GM12878 (cell line): Measurements from ENCODE around the gene NGDN. TPM values are rescaled to one million over a fixed set of nuclear protein-coding genes. Genes with fewer than 3 reads are reported as not detected.
A peak's percentile ranks its signal among the peaks of the same experiment; 100 is the strongest.

Source experiments
- ATAC-seq: fragments of 200-7000 bp; cut with Tn5 transposase; 3 replicates; pipeline ENCODE4 v1.9.1; 2020; ENCODE audit warnings: mild to moderate bottlenecking, moderate library complexity
- BruUV-seq: library from RNA; stranded (reverse); fragments of 400-500 nt; replicated peaks from 2 replicates; lab custom pipeline; 2021; lab: Mats Ljungman, UMichigan
- CTCF ChIA-PET: fragments of 300-600 bp; sonication (Branson Sonifier 250); formaldehyde crosslinking; extraction: SDS; loops from one replicate; lab custom pipeline; 2021; ENCODE audit warnings: inconsistent platforms; lab: Yijun Ruan, JAX
- POLR2A ChIA-PET: fragments of 350-600 bp; formaldehyde crosslinking; extraction: SDS; loops from one replicate; lab custom pipeline; 2021; ENCODE audit warnings: inconsistent platforms; lab: Charles Lee
- RAD21 ChIA-PET: fragments of 300-600 bp; sonication (Branson Sonifier 250); formaldehyde crosslinking; loops from one replicate; lab custom pipeline; 2023; ENCODE audit warnings: antibody characterized with exemption; ENCODE audit not compliant: unreplicated experiment; lab: Charles Lee
- SMC1A ChIA-PET: fragments of 300-600 bp; sonication (Branson Sonifier 250); formaldehyde crosslinking; loops from one replicate; lab custom pipeline; 2023; ENCODE audit not compliant: unreplicated experiment, uncharacterized antibody; lab: Charles Lee
- DNase-seq: peaks from one replicate; pipeline ENCODE4 v3.0.0-alpha.2; 2011; ENCODE audit warnings: low read depth, low spot score
- FAIRE-seq: peaks from 3 replicates; lab custom pipeline; 2011; peaks lifted over from hg19 to GRCh38; lab: Jason Lieb, UNC
- H2AFZ ChIP-seq: 2 replicates; pipeline ENCODE4 v1.6.0; 2011; ENCODE audit warnings: low read depth, low read length, control low read depth; ENCODE audit not compliant: control insufficient read depth
- H3K27ac ChIP-seq: 2 replicates; pipeline ENCODE4 v1.5.1; 2011; ENCODE audit warnings: control low read depth; ENCODE audit not compliant: control insufficient read depth, insufficient read depth
- H3K27me3 ChIP-seq, 2 experiments: replicated peaks in 1 of 2; 2 replicates each; pipeline versions ENCODE4 v1.6.0 to v1.6.1; 2011; ENCODE audit warnings: low read length in 1 of 2; ENCODE audit not compliant: control insufficient read depth in 2 of 2, insufficient read depth in 2 of 2
- H3K36me3 ChIP-seq, 2 experiments: 2 replicates each; pipeline ENCODE4 v1.5.1; 2011; ENCODE audit warnings: low read length in 1 of 2; ENCODE audit not compliant: control insufficient read depth in 2 of 2, insufficient read depth in 2 of 2
- H3K4me1 ChIP-seq: 2 replicates; pipeline ENCODE4 v1.6.1; 2011; ENCODE audit warnings: mild to moderate bottlenecking, low read length, moderate library complexity, mixed read lengths; ENCODE audit not compliant: control insufficient read depth, insufficient read depth
- H3K4me2 ChIP-seq: 2 replicates; pipeline ENCODE4 v1.6.0; 2011; ENCODE audit warnings: control low read depth; ENCODE audit not compliant: control insufficient read depth, insufficient read depth
- H3K4me3 ChIP-seq: fragments of 200-600 bp; sonication (generic); 2 replicates; pipeline ENCODE4 v1.5.1; 2016
- H3K79me2 ChIP-seq: 2 replicates; pipeline ENCODE4 v1.6.0; 2011; ENCODE audit warnings: low read length; ENCODE audit not compliant: control insufficient read depth, insufficient read depth
- H3K9ac ChIP-seq: 2 replicates; pipeline ENCODE4 v1.8.0; 2011; ENCODE audit warnings: low read length, control low read depth, mixed read lengths; ENCODE audit not compliant: control insufficient read depth, insufficient read depth
- H3K9me3 ChIP-seq: replicated peaks from 3 replicates; pipeline ENCODE4 v1.5.1; 2011; ENCODE audit warnings: mild to moderate bottlenecking, low read length; ENCODE audit not compliant: control insufficient read depth, insufficient read depth
- H4K20me1 ChIP-seq: 2 replicates; pipeline ENCODE4 v1.6.0; 2011; ENCODE audit not compliant: control insufficient read depth, insufficient read depth
- BHLHE40 ChIP-seq, 2 experiments: fragments of 450-650 bp in 1 of 2; IDR thresholded peaks; 2 replicates each; pipeline ENCODE4 v1.6.1; 2011 to 2017; ENCODE audit warnings: low read depth in 2 of 2, borderline replicate concordance in 1 of 2, improper control_type of control experiment in 1 of 2, low read length in 1 of 2, mild to moderate bottlenecking in 1 of 2
- CHD4 ChIP-seq: fragments of 200-600 bp; sonication (generic); IDR thresholded peaks from 2 replicates; pipeline ENCODE4 v1.6.1; 2016; ENCODE audit warnings: mild to moderate bottlenecking
- FOXM1 ChIP-seq: IDR thresholded peaks from 2 replicates; pipeline ENCODE4 v1.6.1; 2012; ENCODE audit warnings: low read depth, mild to moderate bottlenecking, inconsistent platforms, low read length, moderate library complexity
- MEF2A ChIP-seq: IDR thresholded peaks from 2 replicates; pipeline ENCODE4 v1.6.1; 2011; ENCODE audit warnings: low read depth, mild to moderate bottlenecking, low read length, moderate library complexity; ENCODE audit not compliant: insufficient read depth
- NBN ChIP-seq: fragments of 450-650 bp; IDR thresholded peaks from 2 replicates; pipeline ENCODE4 v1.6.1; 2016
- NFYA ChIP-seq: IDR thresholded peaks from 2 replicates; pipeline ENCODE4 v1.6.1; 2011; ENCODE audit warnings: low read depth, mild to moderate bottlenecking, low read length, improper control_type of control experiment, borderline replicate concordance
- POLR2A ChIP-seq: IDR thresholded peaks from 2 replicates; pipeline ENCODE4 v1.6.1; 2011; ENCODE audit warnings: low read depth, mild to moderate bottlenecking, low read length
- SPI1 ChIP-seq: IDR thresholded peaks from 2 replicates; pipeline ENCODE4 v1.6.1; 2011; ENCODE audit warnings: low read depth, mild to moderate bottlenecking, low read length, moderate library complexity, borderline replicate concordance; ENCODE audit not compliant: insufficient read depth
- WGBS: methylation state at CpG from one replicate; pipeline ENCODE4 v1.1.6; 2016; ENCODE audit warnings: low lambda C conversion rate; ENCODE audit not compliant: insufficient replicate concordance, insufficient coverage; ENCODE audit errors: missing lambda C conversion rate; 5-methylcytosine and 5-hydroxymethylcytosine counted together
- in situ Hi-C: fragments of 300-500 bp; cut with MboI; formaldehyde crosslinking; loops from 9 replicates; pipeline ENCODE4 v1.14.3; 2018; ENCODE audit warnings: mixed read lengths
- intact Hi-C: fragments of 100-400 bp; cut with micrococcal nuclease; formaldehyde crosslinking; loops from one replicate; pipeline ENCODE4 v1.14.2; 2022; ENCODE audit not compliant: unreplicated experiment
- polyA plus RNA-seq, 11 experiments: library from polyadenylated mRNA; depleted of rRNA in 4 of 11; unstranded in 6 of 11; stranded (reverse) in 5 of 11; fragments of >200 nt; fragmentation: Nextera tagmentation in 4 of 11; fragmentation: Illumina TruSeq in 1 of 11; extraction: Ambion mirVana in 4 of 11; extraction: Trizol in 1 of 11; gene quantifications; 1 replicate in 1 of 11; 2 replicates in 10 of 11; pipeline versions ENCODE4 v1.2.1 to v1.2.3, GENCODE V29; 2011 to 2016; ENCODE audit warnings: inconsistent platforms in 2 of 11, missing spikeins in 2 of 11, low read depth in 1 of 11
- total RNA-seq, 4 experiments: library from RNA; depleted of rRNA in 3 of 4; stranded (reverse); fragments of >200 nt in 3 of 4; fragmentation: Illumina TruSeq in 1 of 4; extraction: Trizol in 1 of 4; gene quantifications; 2 replicates each; pipeline versions ENCODE4 v1.2.1 to v1.2.3, GENCODE V29; 2013 to 2021

The NGDN gene
- total and polyA plus RNA-seq, 10 of the 15 experiments (the other 5 are each of a cell fraction or from before 2014, with no cell fraction given), result 40.4 to 163 (median 71.4) TPM

DNA sequence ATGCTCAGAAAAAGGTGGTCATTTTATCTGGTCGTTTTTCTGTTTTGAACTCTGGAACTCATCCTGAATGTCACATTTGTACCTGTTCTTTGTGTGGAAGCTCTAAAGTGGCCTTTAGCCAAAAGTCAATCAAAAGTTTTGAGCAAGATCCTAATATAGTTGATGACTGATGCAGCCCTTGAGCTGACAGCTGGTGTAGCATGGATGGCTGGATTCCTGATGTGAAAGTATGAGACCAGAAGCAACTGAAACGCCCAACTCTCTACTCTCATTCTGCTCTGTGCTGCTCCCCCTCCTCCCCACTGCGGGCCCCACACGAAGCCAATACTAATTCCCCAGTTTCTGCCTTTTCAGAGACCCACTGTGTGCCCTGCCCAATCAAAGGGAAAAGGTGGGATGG, 23.7 kb upstream of the NGDN start:
- Histone ChIP-seq H2AFZ (no peak overlapping the region), H3K27me3 (no peaks in the 10 kb centered on the region; a peak in 1 of 4 replicates), H3K79me2 (no peaks in the 10 kb centered on the region), H3K4me2 (no peak overlapping the region), H4K20me1 (no peaks in the 10 kb centered on the region), H3K4me1 (peaks cover 26% of the 10 kb centered on the region), H3K9ac (no peak overlapping the region), H3K4me3 (no peak overlapping the region), H3K36me3 (no peaks in the 10 kb centered on the region), H3K27ac (no peak overlapping the region), H3K9me3 (no peaks in the 10 kb centered on the region; the same call in 2 of the 3 replicates)
- TF ChIP-seq BHLHE40 (IDR thresholded peaks at IDR 0.05; ENCODE audit: borderline replicate concordance in 1 of 2, low read depth in 2 of 2, low read length in 1 of 2) (no peak), POLR2A (no peak), CHD4 (no peak), NFYA (no peak), MEF2A (0 out of 2 replicates have a peak, but pooled peaks have one; percentile 15)
- FAIRE-seq, result no peak
- peak; percentile 48; the same call in 1 of the 3 replicates for ATAC-seq
- SMC1A ChIA-PET, result no interaction called here
- POLR2A ChIA-PET, result no interaction called here
- RAD21 ChIA-PET, result no interaction called here
- no TSS peak for BruUV-seq
- in situ Hi-C loops, result no loop called here
- intact Hi-C loops, result no loop called here
- CTCF ChIA-PET, result interaction anchor here (1.5 kb wide), 1 partner anchor 66 kb away, joined by 4 read pairs; no protein-coding TSS in a partner anchor
- DNase-seq, result no peak
- 27% methylated on average over 4 of the region's 4 CpGs for WGBS

DNA sequence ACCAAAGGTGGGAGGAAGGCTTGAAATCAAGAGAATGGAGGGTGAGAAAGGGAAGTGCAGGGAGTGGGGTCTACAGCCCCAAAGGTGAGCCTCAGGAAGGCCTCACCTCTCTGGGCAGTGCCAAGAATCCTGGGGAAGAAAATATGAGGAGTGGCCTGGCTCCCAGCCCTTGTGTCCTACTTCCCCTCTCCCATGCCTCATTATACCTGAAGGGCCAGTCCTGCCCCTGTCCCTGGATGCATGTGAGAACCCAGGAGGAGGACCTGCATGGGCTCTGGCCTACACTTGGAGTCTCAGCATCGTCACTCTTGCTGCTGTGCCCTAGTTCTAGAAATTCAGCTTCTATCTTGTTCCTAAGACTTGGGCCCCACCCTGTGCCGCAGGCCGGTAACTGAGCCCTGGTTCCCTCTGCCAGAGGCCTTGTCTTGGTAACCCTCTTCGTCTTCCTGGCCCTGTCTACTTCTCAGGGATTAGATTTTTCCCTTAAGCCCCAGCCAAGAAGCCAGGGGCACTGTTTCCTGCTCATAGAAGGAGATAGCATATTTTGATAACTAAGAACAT, 23.1 kb upstream of the NGDN start:
- POLR2A ChIA-PET, result no interaction called here
- Histone ChIP-seq H3K36me3 (no peaks in the 10 kb centered on the region), H3K4me3 (no peak overlapping the region), H3K9me3 (no peaks in the 10 kb centered on the region; the same call in 2 of the 3 replicates), H3K79me2 (no peaks in the 10 kb centered on the region), H2AFZ (no peak overlapping the region), H3K4me2 (no peak overlapping the region), H4K20me1 (no peaks in the 10 kb centered on the region), H3K27ac (no peak overlapping the region), H3K27me3 (no peaks in the 10 kb centered on the region; a peak in 1 of 4 replicates), H3K4me1 (peaks cover 26% of the 10 kb centered on the region), H3K9ac (no peak overlapping the region)
- WGBS, result 44% methylated on average over 4 of the region's 4 CpGs
- ATAC-seq (no peak), FAIRE-seq (no peak), DNase-seq (no peak)
- no TSS peak for BruUV-seq
- SMC1A ChIA-PET, result no interaction called here
- CTCF ChIA-PET, result interaction anchor here (0.9 to 1.6 kb wide), 3 partner anchors 22 to 66 kb away, joined by 3 to 4 read pairs (median 3); no protein-coding TSS in a partner anchor
- RAD21 ChIA-PET, result no interaction called here
- intact Hi-C loops (no loop called here), in situ Hi-C loops (no loop called here)
- TF ChIP-seq NBN (no peak), FOXM1 (no peak), SPI1 (no peak)
